Nephron (organoid): ENCODE measurements around the gene AGAP1.

ENCODE experiments used
- H3K27ac Mint-ChIP-seq, 3 experiments: 2 replicates each; pipeline ENCODE4 v1.8.0; 2020; ENCODE audit warnings: mixed read lengths in 3 of 3, mild to moderate bottlenecking in 2 of 3, moderate library complexity in 1 of 3
- H3K27me3 Mint-ChIP-seq: 2 replicates; pipeline ENCODE4 v1.8.0; 2021; ENCODE audit warnings: low read depth, mild to moderate bottlenecking, moderate library complexity, mixed read lengths
- H3K36me3 Mint-ChIP-seq: 2 replicates; pipeline ENCODE4 v1.8.0; 2020; ENCODE audit warnings: low read depth, mixed read lengths
- H3K4me1 Mint-ChIP-seq: 2 replicates; pipeline ENCODE4 v1.8.0; 2020; ENCODE audit warnings: mixed read lengths
- H3K4me3 Mint-ChIP-seq, 3 experiments: 2 replicates each; pipeline ENCODE4 v1.8.0; 2020; ENCODE audit warnings: mild to moderate bottlenecking in 3 of 3, mixed read lengths in 3 of 3, moderate library complexity in 2 of 3
- H3K9me3 Mint-ChIP-seq: 2 replicates; pipeline ENCODE4 v1.8.0; 2020; ENCODE audit warnings: mixed read lengths
- TF ChIP-seq, protein P1 (sequence below), 3 experiments: fragments of 200-600 bp; sonication (generic); IDR thresholded peaks; one replicate each; pipeline ENCODE4 v1.5.0; 2021; ENCODE audit warnings: antibody characterized with exemption in 3 of 3; ENCODE audit not compliant: unreplicated experiment in 3 of 3

Gene AGAP1

DNA sequence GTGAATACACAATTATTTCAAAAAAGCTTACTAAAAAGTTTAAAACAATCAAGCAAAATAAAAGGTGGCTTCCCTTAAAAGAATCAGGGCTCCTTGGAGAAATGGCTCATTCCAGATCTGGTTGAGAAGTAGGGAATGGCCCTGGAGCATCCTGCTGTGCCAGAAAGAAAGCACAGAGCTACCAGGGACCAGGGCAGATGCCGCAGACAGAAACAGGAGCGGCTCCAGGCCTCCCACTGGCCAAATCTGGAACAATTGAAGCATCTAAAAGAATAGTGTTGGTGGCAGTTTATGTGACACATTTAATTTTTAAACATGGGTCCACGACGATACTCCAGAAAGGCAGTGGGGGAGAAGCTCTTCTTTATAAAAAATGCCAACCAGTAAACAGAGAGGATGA, 598.9 kb downstream of the AGAP1 start:
- Mint-ChIP-seq H3K27me3 (no peaks in the 10 kb centered on the region), H3K36me3 (no peaks in the 10 kb centered on the region), H3K9me3 (no peaks in the 10 kb centered on the region), H3K4me3 (no peak overlapping the region), H3K4me1 (no peaks in the 10 kb centered on the region), H3K27ac (no peak overlapping the region)
- TF ChIP-seq, protein P1, sequence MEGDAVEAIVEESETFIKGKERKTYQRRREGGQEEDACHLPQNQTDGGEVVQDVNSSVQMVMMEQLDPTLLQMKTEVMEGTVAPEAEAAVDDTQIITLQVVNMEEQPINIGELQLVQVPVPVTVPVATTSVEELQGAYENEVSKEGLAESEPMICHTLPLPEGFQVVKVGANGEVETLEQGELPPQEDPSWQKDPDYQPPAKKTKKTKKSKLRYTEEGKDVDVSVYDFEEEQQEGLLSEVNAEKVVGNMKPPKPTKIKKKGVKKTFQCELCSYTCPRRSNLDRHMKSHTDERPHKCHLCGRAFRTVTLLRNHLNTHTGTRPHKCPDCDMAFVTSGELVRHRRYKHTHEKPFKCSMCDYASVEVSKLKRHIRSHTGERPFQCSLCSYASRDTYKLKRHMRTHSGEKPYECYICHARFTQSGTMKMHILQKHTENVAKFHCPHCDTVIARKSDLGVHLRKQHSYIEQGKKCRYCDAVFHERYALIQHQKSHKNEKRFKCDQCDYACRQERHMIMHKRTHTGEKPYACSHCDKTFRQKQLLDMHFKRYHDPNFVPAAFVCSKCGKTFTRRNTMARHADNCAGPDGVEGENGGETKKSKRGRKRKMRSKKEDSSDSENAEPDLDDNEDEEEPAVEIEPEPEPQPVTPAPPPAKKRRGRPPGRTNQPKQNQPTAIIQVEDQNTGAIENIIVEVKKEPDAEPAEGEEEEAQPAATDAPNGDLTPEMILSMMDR (IDR thresholded peaks at IDR 0.05; ENCODE audit: unreplicated experiment in 3 of 3): no peak

DNA sequence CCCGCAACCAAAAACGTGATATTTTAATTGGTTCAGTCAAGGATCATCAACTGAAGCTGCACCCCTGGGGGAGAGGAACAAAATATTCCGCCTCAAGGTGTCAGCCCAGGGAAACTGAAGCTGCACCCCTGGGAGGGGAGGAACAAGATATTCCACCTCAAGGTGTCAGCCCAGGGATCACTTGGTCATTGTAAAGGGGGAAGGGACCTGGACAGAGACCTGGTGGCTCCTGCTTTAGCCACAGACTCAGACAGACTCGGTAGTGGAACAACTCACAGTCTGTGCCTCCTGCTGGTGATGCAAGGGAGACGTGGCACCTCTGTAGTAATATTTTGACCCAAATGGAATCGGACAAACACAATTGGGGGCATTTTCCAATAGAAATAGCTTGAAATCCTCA, 599.3 kb downstream of the AGAP1 start:
- H3K4me1 Mint-ChIP-seq: no peaks in the 10 kb centered on the region
- no peak overlapping the region for H3K4me3 Mint-ChIP-seq
- TF ChIP-seq, protein P1 (IDR thresholded peaks at IDR 0.05; ENCODE audit: unreplicated experiment in 3 of 3): no peak
- no peak overlapping the region for H3K27ac Mint-ChIP-seq
- H3K36me3 Mint-ChIP-seq: no peaks in the 10 kb centered on the region
- H3K9me3 Mint-ChIP-seq: no peaks in the 10 kb centered on the region
- H3K27me3 Mint-ChIP-seq: no peaks in the 10 kb centered on the region

GRCh38 chr2:236095504-236095903, 601.7 kb downstream of the AGAP1 start:
- H3K4me1 Mint-ChIP-seq: no peaks in the 10 kb centered on the region
- TF ChIP-seq, protein P1 (IDR thresholded peaks at IDR 0.05; ENCODE audit: unreplicated experiment in 3 of 3): no peak
- H3K4me3 Mint-ChIP-seq: no peak overlapping the region

GRCh38 chr2:236101311-236101950, 607.6 kb downstream of the AGAP1 start:
- H3K27ac Mint-ChIP-seq: no peak overlapping the region
- H3K4me1 Mint-ChIP-seq: peaks cover 5% of the 10 kb centered on the region
- TF ChIP-seq, protein P1 (IDR thresholded peaks at IDR 0.05; ENCODE audit: unreplicated experiment in 3 of 3): no peak
- H3K27me3 Mint-ChIP-seq: no peaks in the 10 kb centered on the region
- H3K4me3 Mint-ChIP-seq: no peak overlapping the region
- no peaks in the 10 kb centered on the region for H3K36me3 Mint-ChIP-seq
- H3K9me3 Mint-ChIP-seq: no peaks in the 10 kb centered on the region

More at GRCh38 chr2:236095504-236095903, 601.7 kb downstream of the AGAP1 start:
- Mint-ChIP-seq H3K27ac (no peak overlapping the region), H3K36me3 (no peaks in the 10 kb centered on the region), H3K27me3 (no peaks in the 10 kb centered on the region), H3K9me3 (no peaks in the 10 kb centered on the region)

DNA sequence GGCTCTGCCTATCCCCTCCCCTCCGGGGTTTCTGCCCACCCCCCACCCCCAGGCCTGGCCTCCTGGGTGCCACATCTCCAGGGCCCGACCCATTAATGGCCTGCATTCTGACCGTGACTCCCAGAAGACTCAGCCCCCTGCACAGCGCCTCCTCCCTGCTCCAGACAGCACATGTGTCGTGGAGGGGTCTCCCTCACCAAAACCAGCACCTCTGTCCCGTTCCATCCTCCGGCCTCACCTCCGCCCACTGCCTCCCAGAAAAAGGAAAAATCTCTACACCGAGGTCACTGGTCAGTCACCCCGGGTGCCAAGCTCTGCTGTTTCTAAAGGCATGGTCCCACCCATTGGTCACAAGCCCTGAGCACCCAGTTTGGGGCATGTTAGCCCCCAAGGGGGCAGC, 609.1 kb downstream of the AGAP1 start:
- no peak overlapping the region for H3K4me3 Mint-ChIP-seq
- peaks cover 15% of the 10 kb centered on the region for H3K4me1 Mint-ChIP-seq
- H3K36me3 Mint-ChIP-seq: no peaks in the 10 kb centered on the region
- TF ChIP-seq, protein P1 (IDR thresholded peaks at IDR 0.05; ENCODE audit: unreplicated experiment in 3 of 3): no peak
- no peaks in the 10 kb centered on the region for H3K27me3 Mint-ChIP-seq
- no peaks in the 10 kb centered on the region for H3K9me3 Mint-ChIP-seq
- no peak overlapping the region for H3K27ac Mint-ChIP-seq

GRCh38 chr2:236103981-236104380, 610.1 kb downstream of the AGAP1 start:
- Mint-ChIP-seq H3K4me1 (peaks cover 25% of the 10 kb centered on the region), H3K27me3 (no peaks in the 10 kb centered on the region), H3K4me3 (no peak overlapping the region), H3K36me3 (no peaks in the 10 kb centered on the region), H3K27ac (no peak overlapping the region), H3K9me3 (no peaks in the 10 kb centered on the region)
- TF ChIP-seq, protein P1 (IDR thresholded peaks at IDR 0.05; ENCODE audit: unreplicated experiment in 3 of 3): no peak
